Glomerular endothelial cell (primary cell): Measurements from ENCODE around the gene LYPD6B. TPM values are rescaled to one million over a fixed set of nuclear protein-coding genes. Genes with fewer than 3 reads are reported as not detected.
"Not testable (repeated sequence)": the region's sequence is repeated elsewhere in the genome, so short reads cannot be mapped to it uniquely, and the experiment has no call there.

Experiments used
- DNase-seq: peaks from one replicate; pipeline ENCODE4 v3.0.0-alpha.2; 2011; ENCODE audit warnings: low read depth, low spot score; ENCODE audit errors: extremely low read depth
- total RNA-seq: library from RNA; depleted of rRNA; stranded (reverse); fragments of >200 nt; gene quantifications from 2 replicates; pipeline ENCODE4 v1.2.3, GENCODE V29; 2015

The LYPD6B gene
- total RNA-seq, 1 donor from 2014 or later: 1.3 TPM

- DNase-seq: no peak
These were observed 147.5 kb downstream of the LYPD6B start for GRCh38 chr2:149185942-149186490.

DNA sequence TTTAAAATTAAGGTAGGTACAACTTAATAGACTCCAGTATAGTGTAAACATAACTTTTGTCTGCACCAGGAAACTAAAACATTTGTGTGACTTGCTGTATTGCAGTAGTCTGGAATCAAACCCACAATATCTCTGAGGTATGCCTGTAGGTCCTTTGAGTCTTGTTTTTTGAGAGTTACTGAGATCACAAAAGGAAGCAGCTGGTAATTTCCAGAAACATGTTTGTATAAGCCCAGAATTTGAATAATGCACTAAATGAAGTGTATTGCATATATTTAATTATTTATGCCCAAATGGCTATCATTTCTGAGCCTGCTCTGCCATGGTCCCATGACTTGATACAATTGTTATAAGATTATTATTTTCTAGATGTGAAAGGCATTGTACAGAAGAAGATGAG is 148.6 kb downstream of the LYPD6B start:
- DNase-seq: no peak

- no peak for DNase-seq
These were observed 149.8 kb downstream of the LYPD6B start for GRCh38 chr2:149188291-149188690.

DNA sequence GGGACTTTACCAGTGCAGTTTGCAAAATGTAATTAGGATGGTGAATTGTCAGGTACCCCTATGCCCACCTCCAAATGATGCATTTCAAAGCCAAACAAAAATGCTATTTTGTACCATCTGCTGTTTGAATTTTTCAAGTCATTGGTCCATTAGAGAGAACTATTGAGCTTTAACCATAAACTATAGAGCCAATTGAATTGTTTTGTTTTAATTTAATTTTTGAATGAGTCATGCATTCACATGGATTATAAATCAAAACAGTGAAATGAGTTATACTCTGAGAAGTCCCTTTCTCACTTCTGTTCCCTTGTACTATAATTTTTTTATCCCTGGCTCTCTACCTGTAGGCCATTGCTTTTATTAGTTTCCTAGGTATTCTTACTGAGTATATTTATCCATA is 151.3 kb downstream of the LYPD6B start:
- no peak for DNase-seq

DNA sequence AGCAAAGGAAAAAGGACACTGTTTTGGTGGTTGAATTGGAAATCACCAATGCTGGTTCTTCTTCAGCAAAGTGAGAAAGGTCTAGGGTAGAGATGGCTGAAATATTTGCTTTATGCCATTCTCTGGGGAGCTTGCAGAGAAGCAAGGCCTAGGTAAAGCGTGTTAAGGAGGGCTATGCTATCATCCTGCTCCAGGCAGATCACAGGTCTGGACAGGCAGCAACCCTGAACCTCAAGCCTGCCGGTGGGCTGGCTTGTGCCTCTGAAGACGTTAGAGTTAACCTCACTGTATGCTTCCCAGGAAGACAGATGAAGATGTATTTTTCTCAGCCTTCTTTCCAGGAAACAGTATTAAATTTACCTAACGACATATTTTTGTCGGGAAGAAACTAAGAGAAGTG is 153.4 kb downstream of the LYPD6B start:
- DNase-seq: no peak

DNA sequence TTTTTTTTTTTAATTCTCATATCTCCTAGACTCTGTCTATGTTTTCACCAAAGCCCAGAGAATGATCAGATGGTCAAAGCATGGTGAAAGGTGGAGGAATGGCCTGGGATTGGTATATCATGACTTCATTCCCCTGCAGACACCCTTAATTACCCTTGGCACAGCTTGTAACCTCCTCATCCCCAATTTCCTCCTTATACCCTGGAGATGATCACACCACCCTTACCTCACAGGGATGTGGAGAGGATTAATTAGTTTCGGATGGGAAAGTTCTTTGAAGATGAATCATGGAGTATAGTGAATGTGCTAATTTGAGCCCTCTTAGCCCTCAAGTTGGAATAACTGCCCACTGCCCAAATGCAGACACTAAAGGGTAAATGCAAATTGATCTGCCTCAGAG is 153.9 kb downstream of the LYPD6B start:
- no peak for DNase-seq

GRCh38 chr2:149200109-149200520 is 161.6 kb downstream of the LYPD6B start:
- DNase-seq: no peak

DNA sequence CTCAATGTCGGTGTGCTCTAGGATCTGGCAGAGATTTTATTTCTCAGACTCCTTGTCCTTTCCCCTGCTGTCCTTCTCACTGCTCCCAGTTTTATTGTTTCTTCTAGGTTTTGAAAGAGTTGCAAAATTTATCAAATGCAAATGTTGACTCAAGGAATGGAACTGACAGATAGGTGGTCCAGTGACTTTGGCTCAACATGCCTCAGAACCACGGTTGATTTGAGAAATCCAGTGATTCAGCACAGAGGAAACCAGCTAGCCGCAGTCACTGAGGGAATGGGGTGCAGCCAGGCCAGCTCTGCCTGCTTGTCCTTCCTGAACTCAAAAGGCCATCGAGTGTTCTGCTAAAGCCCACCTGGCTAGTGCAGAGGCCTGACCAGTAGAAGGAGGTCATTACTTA is 166.2 kb downstream of the LYPD6B start:
- DNase-seq: no peak

GRCh38 chr2:149205143-149205542 is 166.6 kb downstream of the LYPD6B start:
- DNase-seq: no peak

GRCh38 chr2:149213764-149214493 is 175.4 kb downstream of the LYPD6B start:
- DNase-seq: no peak

GRCh38 chr2:149218497-149218896 is 180.0 kb downstream of the LYPD6B start:
- DNase-seq: no peak

DNA sequence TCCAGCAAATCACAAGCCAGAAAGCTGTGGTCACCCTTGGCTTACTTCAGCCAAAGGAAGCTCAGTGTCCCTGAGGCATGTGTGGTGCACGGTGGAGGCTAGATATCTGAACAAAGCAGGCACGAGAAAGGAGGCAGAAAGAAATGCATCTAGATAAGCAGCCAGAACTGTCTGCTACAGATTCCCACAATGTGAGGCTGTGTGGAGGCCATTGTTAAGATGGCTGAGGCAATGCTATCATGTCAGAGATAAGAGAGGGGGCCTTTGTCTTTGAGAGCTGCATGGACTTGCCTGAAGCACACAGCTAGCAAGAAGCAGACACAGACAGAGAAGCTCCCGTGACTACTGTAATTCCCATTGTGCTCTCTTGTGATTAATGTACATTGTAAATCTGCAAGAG is 181.4 kb downstream of the LYPD6B start:
- no peak for DNase-seq

DNA sequence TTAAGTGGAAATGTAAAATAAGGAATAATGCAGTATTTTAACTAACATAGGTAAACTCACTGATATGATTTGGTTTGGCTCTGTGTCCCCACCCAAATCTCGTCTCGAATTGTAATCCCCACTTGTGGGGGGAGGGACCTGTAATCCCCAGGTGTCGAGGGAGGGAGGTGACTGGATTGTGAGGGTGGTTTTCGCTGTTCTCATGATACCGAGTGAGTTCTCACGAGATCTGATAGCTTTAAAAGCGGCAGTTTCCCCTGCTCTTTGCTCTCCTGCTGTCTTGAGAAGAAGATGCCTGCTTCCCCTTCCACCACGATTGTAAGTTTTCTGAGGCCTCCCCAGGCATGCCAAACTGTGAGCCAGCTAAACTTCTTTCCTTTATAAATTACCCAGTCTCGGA is 182.5 kb downstream of the LYPD6B start:
- DNase-seq: no peak

DNA sequence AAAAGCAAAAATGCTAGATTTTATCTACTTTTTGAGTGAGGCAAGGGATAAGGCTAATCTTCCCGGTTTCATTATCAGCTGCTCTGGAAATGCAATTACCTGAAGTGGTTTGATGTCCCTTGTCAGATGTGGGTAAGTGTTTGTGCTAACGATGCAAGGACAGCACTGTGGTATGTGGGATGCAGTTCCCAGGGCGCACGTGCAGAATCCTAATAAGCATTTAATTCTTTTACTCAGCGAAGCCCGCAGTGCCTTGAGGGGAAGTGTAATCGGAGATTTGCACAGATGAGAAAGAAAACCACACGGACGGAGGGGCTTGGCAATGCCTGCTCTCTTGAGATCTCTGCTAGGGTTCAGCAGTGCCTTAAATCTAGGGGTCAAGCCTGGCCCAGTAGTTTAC is 183.4 kb downstream of the LYPD6B start:
- DNase-seq: no peak

DNA sequence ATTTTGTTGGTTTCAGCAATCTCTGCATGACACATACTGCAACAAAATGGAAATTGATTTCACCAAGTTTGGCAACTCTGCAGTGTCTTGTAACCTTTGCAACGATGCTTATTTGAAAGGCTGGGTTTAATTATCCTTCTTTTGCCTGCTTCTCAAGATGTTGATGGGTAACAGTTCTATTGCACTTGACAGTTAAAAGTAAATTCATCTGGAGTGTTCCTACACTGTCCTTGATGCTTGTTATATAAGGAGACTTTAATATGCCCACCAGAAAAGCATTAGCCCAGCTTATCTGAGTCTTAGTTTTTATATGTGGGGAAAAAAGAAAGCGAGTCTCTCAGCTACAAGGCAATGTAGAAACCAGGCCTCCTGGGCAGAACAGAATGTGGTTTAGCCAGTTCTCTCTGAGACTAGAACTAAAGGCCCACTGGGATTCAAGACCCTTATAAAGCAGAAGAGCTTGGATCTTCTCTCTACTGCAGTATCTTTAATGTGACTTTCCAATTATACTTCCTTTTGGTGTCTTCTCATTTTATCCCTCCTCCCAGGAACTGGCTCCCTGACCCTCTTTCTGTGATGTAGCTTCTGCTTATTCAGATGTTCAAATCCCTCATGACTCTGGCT is 185.1 kb downstream of the LYPD6B start:
- DNase-seq: no peak

- no peak for DNase-seq
These were observed 186.0 kb downstream of the LYPD6B start for GRCh38 chr2:149224543-149224942.

DNA sequence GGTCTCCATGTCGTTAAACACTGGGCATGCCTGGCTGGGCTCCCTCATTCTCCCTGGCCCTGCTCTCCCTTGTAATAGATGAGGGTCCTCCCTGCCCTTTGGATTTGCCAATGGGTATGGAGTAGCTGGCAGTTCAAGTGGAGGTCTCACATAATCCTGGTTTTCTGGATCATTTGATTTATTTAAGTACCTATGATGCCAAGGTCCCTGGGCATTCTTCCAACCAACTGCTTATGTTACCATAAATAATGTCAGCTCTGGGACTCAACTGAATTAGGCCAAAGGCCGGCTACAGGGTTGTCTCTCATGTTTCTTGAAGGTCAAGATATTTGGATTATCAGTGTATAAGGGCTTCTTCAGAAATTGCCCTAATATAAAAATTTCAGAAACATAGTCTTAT is 186.9 kb downstream of the LYPD6B start:
- DNase-seq: no peak

DNA sequence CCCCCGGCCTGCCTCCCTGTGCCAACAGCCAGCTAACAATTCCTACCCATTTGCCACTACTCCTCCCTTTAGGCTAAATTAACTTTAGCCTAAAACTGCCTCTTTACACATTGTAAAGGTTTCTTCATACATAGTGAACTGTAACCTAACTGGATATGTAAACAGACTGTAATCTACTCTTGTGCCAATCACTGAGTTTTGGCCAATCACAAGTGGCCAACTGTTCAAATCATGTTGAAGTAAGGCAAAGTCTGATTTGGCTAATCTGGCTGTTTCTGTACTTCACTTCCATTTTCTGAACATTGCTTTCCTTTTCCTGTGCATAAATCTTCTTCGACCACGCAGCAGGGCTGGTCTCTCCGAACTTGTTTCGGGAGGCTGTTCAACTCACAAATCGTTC is 188.3 kb downstream of the LYPD6B start:
- no peak for DNase-seq

DNA sequence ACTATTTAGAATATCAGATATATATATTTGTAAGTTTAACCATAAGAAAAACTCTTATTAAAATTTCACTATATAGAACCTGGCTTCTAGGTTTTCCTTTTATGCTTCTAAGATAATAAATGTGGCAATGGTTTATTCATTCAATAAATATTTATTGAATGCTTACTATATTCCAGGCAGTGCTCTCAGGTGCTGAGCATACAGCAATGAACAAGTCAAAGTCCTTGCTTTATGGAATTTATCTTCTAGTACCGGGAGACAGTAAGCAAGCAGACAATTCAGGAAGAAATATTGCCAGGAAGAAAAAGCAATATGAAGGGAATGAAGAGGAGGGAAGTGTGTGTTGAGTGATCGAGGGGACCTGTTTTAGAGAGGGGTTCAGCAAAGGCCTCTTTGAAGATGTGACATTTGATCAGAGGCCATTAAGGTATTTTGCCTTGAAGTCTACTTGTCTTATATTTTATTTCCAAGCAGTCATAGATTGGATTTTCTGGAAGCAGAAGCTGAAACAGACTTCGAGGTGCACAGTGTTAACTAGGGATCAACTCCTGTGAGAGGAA is 197.4 kb downstream of the LYPD6B start:
- no peak for DNase-seq

GRCh38 chr2:149236410-149236809 is 197.9 kb downstream of the LYPD6B start:
- DNase-seq: no peak

DNA sequence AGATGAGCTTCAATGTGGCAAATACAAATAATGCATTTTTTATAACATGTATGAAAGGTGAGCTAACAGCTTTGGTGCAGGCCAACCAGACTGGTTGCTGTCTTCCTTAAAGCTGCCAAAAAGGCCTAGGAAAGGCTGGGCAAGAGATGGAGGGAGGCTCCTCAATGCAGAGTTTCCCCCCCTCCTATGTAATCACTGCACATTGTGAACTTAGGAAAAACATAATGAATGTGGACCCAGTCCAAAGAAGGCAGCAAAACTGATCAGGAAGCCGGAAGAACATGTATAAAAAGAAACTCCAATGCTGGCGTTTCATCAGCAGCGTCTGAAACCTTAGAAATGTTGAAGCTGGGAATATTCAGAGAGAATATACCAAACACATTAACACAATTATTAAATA is 207.7 kb downstream of the LYPD6B start:
- DNase-seq: no peak

- not testable (repeated sequence) for DNase-seq
These were observed 212.9 kb downstream of the LYPD6B start for GRCh38 chr2:149251436-149251835.
